HG03342 (cell line): ENCODE results near the gene IGLL1.
"Not testable (repeated sequence)": the region's sequence is repeated elsewhere in the genome, so short reads cannot be mapped to it uniquely, and the experiment has no call there.

Experiments used
- ATAC-seq: cut with Tn5 transposase; IDR thresholded peaks from one replicate; pipeline ENCODE4 v1.9.1; 2021; ENCODE audit warnings: mild to moderate bottlenecking, moderate library complexity; ENCODE audit not compliant: unreplicated experiment

IGLL1 gene

DNA sequence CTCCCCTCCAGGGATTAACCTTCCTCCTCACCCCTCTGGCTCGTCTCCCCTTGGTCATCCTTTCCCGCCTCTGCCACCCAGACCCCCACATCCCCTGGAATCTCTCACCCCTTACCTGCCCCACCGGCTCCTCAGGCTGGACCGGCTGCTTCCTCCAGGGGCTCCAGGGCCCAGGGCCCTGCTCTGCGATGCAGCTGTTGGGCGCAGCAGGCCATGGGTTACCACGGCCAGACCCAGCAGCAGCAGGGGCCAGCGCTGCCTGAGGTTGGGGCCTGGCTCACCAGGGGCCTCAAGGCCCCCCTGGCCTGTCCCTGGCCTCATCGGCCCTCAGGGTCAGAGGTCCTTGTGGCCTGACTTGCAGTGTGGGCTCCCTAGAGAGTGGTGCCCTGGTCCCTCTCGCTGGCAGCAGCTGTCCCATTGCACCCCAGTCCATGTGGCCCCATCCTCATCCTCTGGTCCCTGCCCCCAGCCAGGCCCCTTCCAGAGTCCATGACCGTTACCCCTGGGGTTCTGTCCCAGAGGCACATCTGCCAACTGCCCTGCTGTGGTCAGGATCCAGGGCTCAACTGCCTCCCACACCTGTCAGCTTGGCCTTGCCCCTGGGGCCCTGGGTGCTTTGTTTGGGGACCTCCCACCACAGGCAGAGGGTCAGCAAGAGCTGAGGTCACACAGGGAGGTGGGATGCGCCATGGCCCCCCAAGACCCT is at the start of gene IGLL1:
Gene IGLL1 (minus strand): TSS at position 421 of the 706 bp plus-strand sequence. CDS start 100 bp downstream, at position 321.
- no peak for ATAC-seq

DNA sequence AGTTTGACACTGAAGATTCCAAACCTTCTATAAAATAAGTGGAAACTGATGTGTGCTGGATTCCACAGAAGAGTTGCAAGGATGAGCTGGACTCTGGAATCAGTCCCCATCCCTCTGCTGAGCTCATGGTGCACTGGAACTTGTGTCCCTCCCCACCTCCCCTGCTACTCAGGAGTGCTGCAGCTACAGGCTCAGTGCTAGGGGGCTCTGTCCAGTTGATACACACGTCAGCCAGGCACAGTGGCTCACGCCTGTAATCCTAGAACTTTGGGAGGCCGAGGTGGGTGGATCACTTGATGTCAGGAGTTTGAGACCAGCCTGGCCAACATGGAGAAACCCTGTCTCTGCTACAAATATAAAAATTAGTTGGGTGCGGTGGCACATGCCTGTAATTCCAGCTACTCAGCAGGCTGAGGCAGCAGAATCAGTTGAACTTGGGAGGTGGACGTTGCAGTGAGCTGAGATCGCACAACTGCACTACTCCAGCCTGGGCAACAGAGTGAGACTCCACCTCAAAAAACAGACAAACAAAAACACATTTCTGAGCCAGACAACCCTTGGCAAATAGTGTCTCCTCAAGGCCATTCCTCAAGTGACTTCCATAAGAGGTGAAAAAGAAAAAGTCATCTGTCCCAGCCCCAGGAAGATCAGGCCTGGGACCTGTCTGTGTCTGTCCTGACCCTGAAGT is 48.1 kb upstream of the IGLL1 start:
- not testable (repeated sequence) for ATAC-seq

DNA sequence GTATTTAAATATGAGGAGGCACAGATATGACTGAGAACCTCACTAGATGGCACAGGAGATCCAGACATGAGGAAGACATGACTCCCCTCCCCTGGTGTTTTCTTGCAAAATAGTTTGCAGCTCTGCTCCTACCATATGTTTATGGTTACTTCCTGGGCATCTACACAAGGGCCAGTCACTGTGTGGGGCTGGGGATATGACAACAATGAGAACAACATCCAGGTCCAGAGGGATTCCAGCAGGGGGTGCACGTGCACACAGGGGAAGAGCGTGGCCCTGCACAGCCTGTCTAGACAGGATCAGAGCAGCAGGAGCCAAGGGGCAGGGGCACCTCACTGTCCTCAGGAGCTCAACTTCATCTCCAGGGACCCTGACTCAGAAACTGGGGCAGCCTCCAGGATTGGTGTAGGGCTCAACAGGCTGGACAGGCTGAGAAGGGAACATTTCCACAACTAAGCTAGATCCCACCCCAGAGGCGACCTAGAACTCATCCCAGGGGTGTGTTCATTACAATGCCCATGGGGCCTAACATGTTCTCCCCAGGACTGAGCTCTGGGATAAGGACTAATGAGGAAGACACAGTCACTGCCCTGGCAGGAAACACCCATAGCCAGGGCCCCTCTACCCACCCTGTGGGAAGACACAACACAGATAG is 47.4 kb upstream of the IGLL1 start:
- ATAC-seq, result not testable (repeated sequence)

DNA sequence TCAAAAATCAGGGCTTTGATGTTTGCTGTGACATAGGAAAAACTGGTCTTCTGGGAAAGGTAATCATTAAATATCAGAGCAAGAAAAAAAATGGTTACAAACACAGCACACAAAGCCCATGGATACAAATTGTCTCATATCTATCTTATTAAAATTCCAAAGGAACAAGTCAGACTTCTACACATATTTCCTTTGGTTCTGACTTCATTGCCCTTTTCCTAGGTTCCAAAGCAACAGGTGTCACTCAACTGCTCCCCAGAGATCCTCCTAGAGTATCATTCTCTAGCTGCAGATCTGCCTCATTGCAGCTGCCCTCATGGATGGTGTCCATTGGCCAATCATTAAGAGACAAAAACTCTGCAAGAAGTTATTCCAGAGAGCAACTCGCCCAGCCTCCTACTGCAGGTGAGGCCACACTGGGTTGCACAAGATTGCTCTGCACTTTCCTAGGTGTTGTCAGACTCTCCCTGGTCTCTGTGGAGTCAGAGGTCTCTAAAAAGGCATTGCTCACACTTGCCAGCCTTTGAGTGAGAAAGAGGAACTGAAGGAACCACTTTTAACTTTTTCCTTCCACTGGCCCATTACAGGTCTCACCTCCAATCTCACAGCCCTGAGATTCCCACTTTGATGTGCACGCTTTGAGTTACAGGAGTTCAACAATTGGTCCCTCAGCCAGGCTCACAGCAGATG is 46.3 kb upstream of the IGLL1 start:
- ATAC-seq, result no peak

DNA sequence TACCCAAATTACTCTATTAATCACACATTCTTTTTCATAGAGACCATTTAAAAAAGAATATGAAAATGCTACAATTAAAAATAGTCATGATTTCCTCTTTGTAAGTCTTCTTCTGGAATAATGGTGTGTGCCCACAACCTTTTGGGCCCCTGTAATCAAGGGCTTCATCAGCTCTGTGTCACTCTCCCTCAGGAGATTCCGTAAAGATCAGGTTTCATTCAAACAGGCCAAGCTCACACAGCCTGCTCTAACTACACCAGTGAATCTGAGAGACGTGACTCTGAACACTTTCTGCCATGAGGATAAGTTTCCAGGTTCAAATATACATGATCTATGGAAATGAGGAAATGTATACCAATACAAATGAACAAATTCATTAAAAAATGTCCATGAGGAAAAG is 42.5 kb upstream of the IGLL1 start:
- no peak for ATAC-seq

- ATAC-seq, result not testable (repeated sequence)
These were observed 41.8 kb upstream of the IGLL1 start for GRCh38 chr22:23621916-23622315.

GRCh38 chr22:23621082-23621780 is 41.1 kb upstream of the IGLL1 start:
- no peak for ATAC-seq

DNA sequence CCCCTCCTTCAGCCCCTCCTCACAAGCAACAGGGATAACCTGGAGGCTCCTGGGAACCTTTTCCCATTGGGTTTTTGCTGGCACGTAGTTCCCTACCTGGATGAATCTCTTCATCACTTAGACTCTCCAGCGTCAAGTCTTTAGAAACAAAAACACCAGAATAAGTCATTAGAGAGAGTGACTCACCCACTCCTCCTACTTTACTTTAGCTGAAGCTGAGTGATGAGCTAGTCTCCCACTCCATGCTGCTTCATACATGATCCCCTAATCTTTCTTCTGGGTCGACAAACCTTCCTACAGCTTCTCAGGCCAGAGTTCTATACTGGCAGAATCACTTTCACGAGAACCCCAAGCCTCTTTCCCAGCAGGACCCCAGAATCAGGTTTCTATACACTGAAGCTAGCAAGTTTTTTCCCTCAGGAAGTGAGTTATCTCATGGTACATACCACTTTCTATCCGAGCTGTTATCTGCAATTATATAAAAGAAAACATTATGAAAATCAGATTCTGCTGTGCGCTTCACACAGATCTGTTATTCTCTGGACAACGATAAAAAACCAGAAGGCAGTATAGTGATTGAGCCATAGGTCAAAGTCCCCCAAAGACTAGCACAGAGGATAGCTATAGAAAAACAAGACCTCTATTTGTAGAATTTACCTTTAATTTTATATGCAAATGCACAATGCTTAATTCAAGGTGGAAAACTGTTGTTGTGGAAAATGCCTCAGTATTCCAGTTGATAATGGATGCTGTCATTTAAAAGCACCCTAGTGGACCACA is 33.3 kb upstream of the IGLL1 start:
- no peak for ATAC-seq

GRCh38 chr22:23609983-23610781 is 30.1 kb upstream of the IGLL1 start:
- ATAC-seq, result no peak

GRCh38 chr22:23608583-23608982 is 28.5 kb upstream of the IGLL1 start:
- ATAC-seq, result no peak

- no peak for ATAC-seq
These were observed 26.4 kb upstream of the IGLL1 start for GRCh38 chr22:23606204-23607131.

GRCh38 chr22:23604939-23605712 is 25.0 kb upstream of the IGLL1 start:
- ATAC-seq, result no peak

DNA sequence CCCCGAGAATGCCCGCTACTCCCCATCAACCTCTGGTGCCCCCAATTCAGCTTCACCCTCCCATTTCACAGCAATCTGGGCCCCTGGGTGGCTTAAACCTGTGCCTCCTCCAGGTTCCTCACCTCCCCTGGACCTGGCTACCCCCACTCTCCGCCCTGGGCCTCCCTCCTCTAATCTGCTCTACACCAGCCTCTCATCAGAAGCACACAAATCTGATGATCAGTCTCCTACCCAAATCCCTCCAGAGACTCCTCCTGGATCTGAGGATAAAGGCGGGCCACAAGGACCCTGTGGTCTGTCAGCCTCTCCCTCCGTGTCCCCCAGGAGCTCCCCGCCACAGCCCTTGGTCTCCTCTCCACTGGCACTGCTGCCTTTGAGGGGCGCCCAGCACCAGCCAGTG is 23.2 kb upstream of the IGLL1 start:
- ATAC-seq, result no peak

- no peak for ATAC-seq
These were observed 18.9 kb upstream of the IGLL1 start for GRCh38 chr22:23598805-23599518.

DNA sequence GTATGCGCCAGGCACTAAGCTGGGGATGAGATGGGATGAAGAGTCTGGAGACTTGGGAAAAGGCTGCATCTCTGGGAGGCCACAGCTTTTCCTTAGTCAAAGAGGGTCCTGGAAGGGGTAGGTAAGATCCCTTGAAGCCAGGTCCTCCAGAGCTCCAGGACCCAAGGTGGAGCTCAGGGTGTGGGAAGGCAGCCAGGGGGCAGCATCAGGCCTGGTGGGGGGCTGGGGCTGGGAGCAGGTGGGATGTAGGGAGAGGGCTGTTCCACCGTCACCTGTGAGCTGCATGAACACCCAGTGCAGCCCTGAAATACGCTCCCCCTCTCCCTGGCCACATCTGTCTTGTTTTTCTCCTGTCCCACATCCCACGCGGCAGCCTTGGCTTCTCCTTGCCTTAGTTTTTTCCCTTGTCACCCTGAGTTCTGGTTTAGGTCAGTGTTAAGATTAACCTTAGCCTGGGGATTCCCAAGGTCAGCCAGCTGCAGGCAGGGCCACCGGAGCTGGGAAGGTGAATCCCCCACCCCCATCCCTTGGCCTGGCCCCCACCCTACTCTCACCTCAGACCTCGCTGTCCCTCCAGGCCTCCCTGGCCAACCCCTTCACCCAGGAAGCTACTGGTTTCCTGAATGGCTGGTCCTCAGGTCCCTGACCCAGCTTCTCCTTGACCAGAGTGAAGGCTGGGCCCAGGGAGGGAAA is 17.6 kb upstream of the IGLL1 start:
- ATAC-seq, result not testable (repeated sequence)

GRCh38 chr22:23595904-23596303 is 15.8 kb upstream of the IGLL1 start:
- not testable (repeated sequence) for ATAC-seq
